Activated naive CD8-positive, alpha-beta T cell treated with anti-CD3 and anti-CD28 coated beads, Interleukin-2, amount 50 U/mL, for 24 hours (primary cell): ENCODE data around the gene SPA17.
A peak's percentile ranks its signal among the peaks of the same experiment; 100 is the strongest.

Experiments
- ATAC-seq: fragments of 150-1000 bp; cut with Tn5 transposase; one replicate; pipeline ENCODE4 v1.10.0; 2021
- DNase-seq: peaks from one replicate; pipeline ENCODE4 v3.0.0; 2021
- H3K27ac Mint-ChIP-seq: one replicate; pipeline ENCODE4 v1.8.0; 2021; ENCODE audit warnings: mild to moderate bottlenecking, mixed read lengths
- H3K27me3 Mint-ChIP-seq: one replicate; pipeline ENCODE4 v1.8.0; 2021; ENCODE audit warnings: mixed read lengths
- H3K36me3 Mint-ChIP-seq: one replicate; pipeline ENCODE4 v1.8.0; 2021; ENCODE audit warnings: low read depth, mixed read lengths
- H3K4me1 Mint-ChIP-seq: one replicate; pipeline ENCODE4 v1.8.0; 2021; ENCODE audit warnings: mixed read lengths
- H3K4me3 Mint-ChIP-seq: one replicate; pipeline ENCODE4 v1.8.0; 2021; ENCODE audit warnings: mild to moderate bottlenecking, moderate library complexity, mixed read lengths
- H3K9me3 Mint-ChIP-seq: one replicate; pipeline ENCODE4 v1.8.0; 2021; ENCODE audit warnings: mixed read lengths

Gene SPA17

GRCh38 chr11:124724979-124725718 lies 51.4 kb downstream of the SPA17 start:
- no peak overlapping the region for H3K27ac Mint-ChIP-seq
- no peak overlapping the region for H3K4me3 Mint-ChIP-seq
- ATAC-seq: no peak

GRCh38 chr11:124725719-124726105 lies 52.0 kb downstream of the SPA17 start:
- no peak for ATAC-seq

More at GRCh38 chr11:124724979-124725718, 51.4 kb downstream of the SPA17 start:
- Mint-ChIP-seq H3K9me3 (no peaks in the 10 kb centered on the region), H3K4me1 (peaks cover 20% of the 10 kb centered on the region), H3K36me3 (no peaks in the 10 kb centered on the region), H3K27me3 (peaks cover 12% of the 10 kb centered on the region)
- DNase-seq: no peak

GRCh38 chr11:124727474-124727873 lies 53.8 kb downstream of the SPA17 start:
- Mint-ChIP-seq H3K27ac (no peak overlapping the region), H3K4me1 (peaks cover 20% of the 10 kb centered on the region), H3K27me3 (peaks cover 5% of the 10 kb centered on the region), H3K36me3 (no peaks in the 10 kb centered on the region), H3K4me3 (no peak overlapping the region), H3K9me3 (no peaks in the 10 kb centered on the region)
- ATAC-seq (no peak), DNase-seq (no peak)

More at GRCh38 chr11:124725719-124726105, 52.0 kb downstream of the SPA17 start:
- no peak overlapping the region for H3K4me3 Mint-ChIP-seq
- H3K9me3 Mint-ChIP-seq: no peaks in the 10 kb centered on the region
- no peak for DNase-seq
- H3K27me3 Mint-ChIP-seq: peaks cover 10% of the 10 kb centered on the region
- no peak overlapping the region for H3K27ac Mint-ChIP-seq
- H3K4me1 Mint-ChIP-seq: peaks cover 20% of the 10 kb centered on the region
- H3K36me3 Mint-ChIP-seq: no peaks in the 10 kb centered on the region

GRCh38 chr11:124728134-124728533 lies 54.4 kb downstream of the SPA17 start:
- no peak for DNase-seq
- H3K4me3 Mint-ChIP-seq: no peak overlapping the region
- no peaks in the 10 kb centered on the region for H3K9me3 Mint-ChIP-seq
- ATAC-seq: no peak
- H3K27me3 Mint-ChIP-seq: peaks cover 5% of the 10 kb centered on the region
- no peaks in the 10 kb centered on the region for H3K36me3 Mint-ChIP-seq
- peaks cover 20% of the 10 kb centered on the region for H3K4me1 Mint-ChIP-seq
- H3K27ac Mint-ChIP-seq: no peak overlapping the region

GRCh38 chr11:124729571-124729970 lies 55.9 kb downstream of the SPA17 start:
- Mint-ChIP-seq H3K4me3 (no peak overlapping the region), H3K9me3 (no peaks in the 10 kb centered on the region), H3K27me3 (peaks cover 5% of the 10 kb centered on the region), H3K27ac (no peak overlapping the region), H3K4me1 (peaks cover 15% of the 10 kb centered on the region), H3K36me3 (no peaks in the 10 kb centered on the region)
- DNase-seq (no peak), ATAC-seq (no peak)

- H3K27me3 Mint-ChIP-seq: no peaks in the 10 kb centered on the region
- no peaks in the 10 kb centered on the region for H3K4me1 Mint-ChIP-seq
- H3K9me3 Mint-ChIP-seq: no peaks in the 10 kb centered on the region
- no peak for ATAC-seq
- H3K27ac Mint-ChIP-seq: no peak overlapping the region
- H3K36me3 Mint-ChIP-seq: no peaks in the 10 kb centered on the region
- no peak for DNase-seq
- H3K4me3 Mint-ChIP-seq: no peak overlapping the region
These were observed 58.5 kb downstream of the SPA17 start for GRCh38 chr11:124732230-124732629.

GRCh38 chr11:124736736-124737135 lies 63.0 kb downstream of the SPA17 start:
- Mint-ChIP-seq H3K4me1 (peaks cover 16% of the 10 kb centered on the region), H3K36me3 (no peaks in the 10 kb centered on the region), H3K27ac (no peak overlapping the region), H3K27me3 (peaks cover 18% of the 10 kb centered on the region), H3K4me3 (no peak overlapping the region), H3K9me3 (no peaks in the 10 kb centered on the region)
- ATAC-seq (no peak), DNase-seq (no peak)

- H3K27ac Mint-ChIP-seq: no peak overlapping the region
- no peak overlapping the region for H3K4me3 Mint-ChIP-seq
- H3K36me3 Mint-ChIP-seq: no peaks in the 10 kb centered on the region
- peaks cover 16% of the 10 kb centered on the region for H3K4me1 Mint-ChIP-seq
- peaks cover 21% of the 10 kb centered on the region for H3K27me3 Mint-ChIP-seq
- no peaks in the 10 kb centered on the region for H3K9me3 Mint-ChIP-seq
- ATAC-seq (no peak), DNase-seq (no peak)
These were observed 64.1 kb downstream of the SPA17 start for GRCh38 chr11:124737638-124738305.

GRCh38 chr11:124738713-124739478 lies 65.2 kb downstream of the SPA17 start:
- ATAC-seq (no peak), DNase-seq (no peak)
- no peaks in the 10 kb centered on the region for H3K9me3 Mint-ChIP-seq
- peak overlapping the region; percentile 81 for H3K4me3 Mint-ChIP-seq
- H3K27ac Mint-ChIP-seq: no peak overlapping the region
- H3K4me1 Mint-ChIP-seq: peaks cover 16% of the 10 kb centered on the region
- peaks cover 21% of the 10 kb centered on the region for H3K27me3 Mint-ChIP-seq
- H3K36me3 Mint-ChIP-seq: no peaks in the 10 kb centered on the region

- H3K4me3 Mint-ChIP-seq: peak within 1 kb of the TSS; percentile 81
- peaks cover 16% of the 10 kb centered on the region for H3K4me1 Mint-ChIP-seq
- DNase-seq (peak; percentile 87), ATAC-seq (peak; percentile 90)
- H3K27me3 Mint-ChIP-seq: peaks cover 21% of the 10 kb centered on the region
- no peaks in the 10 kb centered on the region for H3K9me3 Mint-ChIP-seq
- H3K36me3 Mint-ChIP-seq: no peaks in the 10 kb centered on the region
- H3K27ac Mint-ChIP-seq: no peak within 1 kb of the TSS
These were observed 66.0 kb downstream of the SPA17 start, which contains the start of gene NRGN for GRCh38 chr11:124739479-124740276. Gene NRGN (plus strand): TSS chr11:124739942. CDS start chr11:124740085, 143 bp downstream.

- Mint-ChIP-seq H3K9me3 (no peaks in the 10 kb centered on the region), H3K27ac (no peak overlapping the region), H3K36me3 (no peaks in the 10 kb centered on the region), H3K27me3 (peaks cover 21% of the 10 kb centered on the region), H3K4me1 (peaks cover 16% of the 10 kb centered on the region), H3K4me3 (peak overlapping the region; percentile 81)
- DNase-seq (peak; percentile 69), ATAC-seq (peak; percentile 39)
These were observed 66.7 kb downstream of the SPA17 start for GRCh38 chr11:124740277-124740882.

GRCh38 chr11:124742555-124742954 lies 68.9 kb downstream of the SPA17 start:
- Mint-ChIP-seq H3K4me3 (no peak overlapping the region), H3K27ac (no peak overlapping the region), H3K27me3 (peaks cover 21% of the 10 kb centered on the region), H3K9me3 (no peaks in the 10 kb centered on the region), H3K4me1 (peaks cover 22% of the 10 kb centered on the region), H3K36me3 (no peaks in the 10 kb centered on the region)
- DNase-seq (no peak), ATAC-seq (no peak)

- Mint-ChIP-seq H3K27me3 (peaks cover 21% of the 10 kb centered on the region), H3K4me1 (peaks cover 22% of the 10 kb centered on the region), H3K9me3 (no peaks in the 10 kb centered on the region), H3K36me3 (no peaks in the 10 kb centered on the region), H3K4me3 (no peak overlapping the region), H3K27ac (no peak overlapping the region)
- ATAC-seq: no peak
- no peak for DNase-seq
These were observed 69.3 kb downstream of the SPA17 start for GRCh38 chr11:124743050-124743449.
